HepG2 (cell line): ENCODE measurements around the gene THEM5. TPM values are rescaled to one million over a fixed set of nuclear protein-coding genes. Genes with fewer than 3 reads are reported as not detected.
"Not testable (repeated sequence)": the region's sequence is repeated elsewhere in the genome, so short reads cannot be mapped to it uniquely, and the experiment has no call there.

Experiments used
- ATAC-seq: fragments of 200-7000 bp; cut with Tn5 transposase; 3 replicates; pipeline ENCODE4 v1.9.1; 2020; ENCODE audit warnings: mild to moderate bottlenecking, moderate library complexity
- BruUV-seq: library from RNA; stranded (reverse); fragments of 400-500 nt; replicated peaks from 2 replicates; lab custom pipeline; 2021; lab: Mats Ljungman, UMichigan
- CTCF ChIA-PET: fragments of 300-600 bp; formaldehyde crosslinking; extraction: SDS; loops from one replicate; lab custom pipeline; 2021; ENCODE audit warnings: low total read pairs, inconsistent platforms, low intra/inter-chr PET ratio; lab: Yijun Ruan, JAX
- POLR2A ChIA-PET: fragments of 350-600 bp; sonication (Branson Sonifier 250); formaldehyde crosslinking; loops from one replicate; lab custom pipeline; 2020; ENCODE audit warnings: antibody characterized with exemption, inconsistent platforms; lab: Yijun Ruan, JAX
- DNase-seq: peaks from one replicate; pipeline ENCODE4 v3.0.0-alpha.2; 2015; ENCODE audit warnings: low spot score
- FAIRE-seq: peaks from 3 replicates; lab custom pipeline; 2011; peaks lifted over from hg19 to GRCh38; lab: Jason Lieb, UNC
- H2AFZ ChIP-seq: one replicate; pipeline ENCODE4 v1.6.1; 2011; ENCODE audit warnings: low read length, inconsistent platforms
- H3K27ac ChIP-seq: fragments of 300-600 bp; 3 replicates; pipeline ENCODE4 v1.8.0; 2011; ENCODE audit warnings: mixed run types, mild to moderate bottlenecking, mixed read lengths, low read length, inconsistent platforms; ENCODE audit not compliant: insufficient read depth; ENCODE audit errors: extremely low read length
- H3K27me3 ChIP-seq, 2 experiments: fragments of 200-600 bp in 1 of 2; 2 replicates in 1 of 2; 3 replicates in 1 of 2; pipeline versions ENCODE4 v1.6.0 to v1.8.0; 2011; ENCODE audit warnings: low read length in 2 of 2, mild to moderate bottlenecking in 2 of 2, moderate library complexity in 2 of 2, inconsistent platforms in 1 of 2; ENCODE audit not compliant: insufficient read depth in 2 of 2, control insufficient read depth in 1 of 2
- H3K36me3 ChIP-seq, 2 experiments: fragments of 200-600 bp in 1 of 2; replicated peaks in 1 of 2; 2 replicates in 1 of 2; 3 replicates in 1 of 2; pipeline versions ENCODE4 v1.5.1 to v1.8.0; 2011; ENCODE audit warnings: low read length in 2 of 2, inconsistent platforms in 1 of 2; ENCODE audit not compliant: insufficient read depth in 2 of 2, control insufficient read depth in 1 of 2
- H3K4me1 ChIP-seq: 2 replicates; pipeline ENCODE4 v1.5.1; 2012; ENCODE audit warnings: low read length, inconsistent platforms; ENCODE audit not compliant: insufficient read depth
- H3K4me2 ChIP-seq: 2 replicates; pipeline ENCODE4 v1.6.0; 2011; ENCODE audit warnings: low read depth, low read length, inconsistent platforms
- H3K4me3 ChIP-seq, 3 experiments: fragments of 200-600 bp in 1 of 3; sonication (generic), shearing (Covaris generic) in 1 of 3; replicated peaks in 1 of 3; 2 replicates each; pipeline ENCODE4 v1.5.1; 2011 to 2016; ENCODE audit warnings: low read length in 3 of 3, inconsistent platforms in 2 of 3, low read depth in 2 of 3, mild to moderate bottlenecking in 2 of 3, control low read depth in 1 of 3, mixed read lengths in 1 of 3; ENCODE audit not compliant: insufficient read depth in 1 of 3
- H3K79me2 ChIP-seq: one replicate; pipeline ENCODE4 v1.6.1; 2011; ENCODE audit warnings: low read length, inconsistent platforms; ENCODE audit not compliant: insufficient read depth
- H3K9ac ChIP-seq: 2 replicates; pipeline ENCODE4 v1.6.0; 2011; ENCODE audit warnings: mild to moderate bottlenecking, low read depth, low read length, inconsistent platforms; ENCODE audit not compliant: insufficient read depth
- H3K9me3 ChIP-seq: 2 replicates; pipeline ENCODE4 v1.5.1; 2012; ENCODE audit warnings: mild to moderate bottlenecking, low read length
- H4K20me1 ChIP-seq: 2 replicates; pipeline ENCODE4 v1.6.0; 2011; ENCODE audit warnings: inconsistent platforms, mild to moderate bottlenecking, low read length, moderate library complexity; ENCODE audit not compliant: insufficient read depth
- BCLAF1 ChIP-seq: fragments of 450-650 bp; IDR thresholded peaks from 2 replicates; pipeline ENCODE4 v1.6.1; 2017; ENCODE audit warnings: mild to moderate bottlenecking
- MAFF ChIP-seq: IDR thresholded peaks from 2 replicates; pipeline ENCODE4 v1.6.1; 2011; ENCODE audit warnings: low read depth, low read length, improper control_type of control experiment
- MAFK ChIP-seq, 2 experiments: IDR thresholded peaks in 1 of 2; conservative IDR thresholded peaks in 1 of 2; 2 replicates each; pipeline ENCODE4 v1.6.1; 2011; ENCODE audit warnings: improper control_type of control experiment in 2 of 2, low read length in 2 of 2
- MIER3 ChIP-seq: IDR thresholded peaks from 2 replicates; pipeline ENCODE4 v1.6.1; 2016; ENCODE audit warnings: missing compliant biosample characterization, borderline replicate concordance
- STAG1 ChIP-seq: sonication (generic); formaldehyde crosslinking; IDR thresholded peaks from 2 replicates; pipeline ENCODE4 v1.4.0; 2020; ENCODE audit warnings: missing genetic modification reagents
- YEATS2 ChIP-seq: sonication (generic); formaldehyde crosslinking; IDR thresholded peaks from 2 replicates; pipeline ENCODE4 v1.4.0; 2020; ENCODE audit warnings: missing genetic modification reagents, borderline replicate concordance
- ZNF713 ChIP-seq: sonication (generic); formaldehyde crosslinking; IDR thresholded peaks from 2 replicates; pipeline ENCODE4 v1.4.0; 2020; ENCODE audit warnings: mild to moderate bottlenecking, missing genetic modification reagents
- whole genome bisulfite sequencing: methylation state at CpG from one replicate; pipeline ENCODE4 v1.1.6; 2017; ENCODE audit warnings: low lambda C conversion rate; 5-methylcytosine and 5-hydroxymethylcytosine counted together
- in situ Hi-C: cut with HindIII; loops from 2 replicates; pipeline ENCODE4 v1.10.0; 2017; ENCODE audit warnings: low pct_unique_long_range_greater_than_20kb; ENCODE audit not compliant: extremely low pct_ligation_motif_present
- intact Hi-C: fragments of 100-400 bp; cut with micrococcal nuclease; formaldehyde crosslinking; loops from one replicate; pipeline ENCODE4 v1.10.0; 2022; ENCODE audit not compliant: unreplicated experiment
- polyA plus RNA-seq, 8 experiments: library from polyadenylated mRNA; depleted of rRNA in 3 of 8; stranded (reverse) in 7 of 8; unstranded in 1 of 8; fragments of >200 nt; fragmentation: Illumina TruSeq in 4 of 8; extraction: Trizol in 4 of 8; gene quantifications; 2 replicates each; pipeline versions ENCODE4 v1.2.1 to v1.2.3, GENCODE V29; 2011 to 2016; ENCODE audit warnings: low read depth in 4 of 8, missing spikeins in 1 of 8, mixed read lengths in 1 of 8; ENCODE audit not compliant: insufficient read depth in 1 of 8
- total RNA-seq, 5 experiments: library from RNA; depleted of rRNA; stranded (reverse); fragments of >200 nt; fragmentation: Illumina TruSeq; extraction: Trizol; gene quantifications; 2 replicates each; pipeline ENCODE4 v1.2.3, GENCODE V29; 2016; ENCODE audit warnings: low read depth in 1 of 5

Gene THEM5
- total and polyA plus RNA-seq, 2 of the 13 experiments (the other 11 are each of a cell fraction or from before 2014, with no cell fraction given) = not detected

- TF ChIP-seq MAFF = peak; percentile 30; the same call in 1 of the 2 replicates
- TF ChIP-seq ZNF713 = no peak
- 0 out of 2 replicates have a peak, but pooled peaks have one; percentile 7 for TF ChIP-seq STAG1
- peak in 1 of 2 experiments; percentile 44; a peak in 1 of 4 replicates for TF ChIP-seq MAFK (conservative IDR thresholded peaks at IDR 0.05 in 1 of 2, IDR thresholded peaks at IDR 0.05 in 1 of 2; ENCODE audit: low read length in 2 of 2)
- ATAC-seq (no peak), FAIRE-seq (no peak), DNase-seq (no peak)
- H3K27me3 ChIP-seq = no peaks in the 10 kb centered on the region
- H3K4me2 ChIP-seq = no peak overlapping the region
- no peak overlapping the region for H2AFZ ChIP-seq
- 49% methylated on average over 2 of the region's 2 CpGs for WGBS
- H3K36me3 ChIP-seq = peaks cover 0 to 1% of the 10 kb centered on the region in 2 experiments; a peak in 1 of 5 replicates
- peaks cover under 1% of the 10 kb centered on the region; the same call in 1 of the 2 replicates for H3K9me3 ChIP-seq
- intact Hi-C loops (no loop called here), in situ Hi-C loops (no loop called here)
- POLR2A ChIA-PET = no interaction called here
- no TSS peak for BruUV-seq
- no peaks in the 10 kb centered on the region for H3K79me2 ChIP-seq
- H3K4me3 ChIP-seq = no peak overlapping the region
- CTCF ChIA-PET = no interaction called here
- H3K27ac ChIP-seq = no peak overlapping the region
- no peak overlapping the region for H3K9ac ChIP-seq
- H3K4me1 ChIP-seq = no peaks in the 10 kb centered on the region
- no peaks in the 10 kb centered on the region for H4K20me1 ChIP-seq
Observed at GRCh38 chr1:151881479-151881878, 28.0 kb upstream of the THEM5 start.

- ChIA-PET POLR2A (no interaction called here), CTCF (no interaction called here)
- Histone ChIP-seq H3K9me3 (no peaks in the 10 kb centered on the region), H3K4me3 (no peak overlapping the region), H4K20me1 (no peaks in the 10 kb centered on the region), H3K4me2 (no peak overlapping the region), H2AFZ (no peak overlapping the region), H3K4me1 (no peaks in the 10 kb centered on the region), H3K27me3 (no peaks in the 10 kb centered on the region), H3K36me3 (peaks cover 2 to 3% of the 10 kb centered on the region in 2 experiments; a peak in 2 of 5 replicates), H3K9ac (no peak overlapping the region), H3K27ac (no peak overlapping the region), H3K79me2 (no peaks in the 10 kb centered on the region)
- ATAC-seq = no peak
- in situ Hi-C loops = no loop called here
- WGBS = 94% methylated on average over 1 of the region's 1 CpG
- intact Hi-C loops = no loop called here
- no TSS peak for BruUV-seq
- TF ChIP-seq BCLAF1 (no peak), MIER3 (CRISPR knock-in tag) (no peak), MAFK (conservative IDR thresholded peaks at IDR 0.05 in 1 of 2, IDR thresholded peaks at IDR 0.05 in 1 of 2; ENCODE audit: low read length in 2 of 2) (peak in 1 of 2 experiments; percentile 36; a peak in 2 of 4 replicates), YEATS2 (CRISPR knock-in tag) (no peak)
- DNase-seq = no peak
- no peak for FAIRE-seq
Observed at GRCh38 chr1:151875419-151876097, 22.0 kb upstream of the THEM5 start.

- H3K79me2 ChIP-seq, in situ Hi-C loops, CTCF ChIA-PET, H3K36me3 ChIP-seq, H2AFZ ChIP-seq, BruUV-seq, FAIRE-seq, H3K4me1 ChIP-seq, POLR2A ChIA-PET, intact Hi-C loops, ATAC-seq, H3K9me3 ChIP-seq, H3K4me3 ChIP-seq, H4K20me1 ChIP-seq, H3K9ac ChIP-seq, H3K4me2 ChIP-seq, H3K27ac ChIP-seq, DNase-seq, H3K27me3 ChIP-seq: not testable (repeated sequence)
- 94% methylated on average over 8 of the region's 9 CpGs for WGBS
Observed at GRCh38 chr1:151872776-151873175, 19.3 kb upstream of the THEM5 start.
